ENCODE data around the gene PRDX2. TPM values are rescaled to one million over a fixed set of nuclear protein-coding genes. Genes with fewer than 3 reads are reported as not detected.

PRDX2 gene
- polyA plus RNA-seq, 1 donor: 162 TPM

DNA sequence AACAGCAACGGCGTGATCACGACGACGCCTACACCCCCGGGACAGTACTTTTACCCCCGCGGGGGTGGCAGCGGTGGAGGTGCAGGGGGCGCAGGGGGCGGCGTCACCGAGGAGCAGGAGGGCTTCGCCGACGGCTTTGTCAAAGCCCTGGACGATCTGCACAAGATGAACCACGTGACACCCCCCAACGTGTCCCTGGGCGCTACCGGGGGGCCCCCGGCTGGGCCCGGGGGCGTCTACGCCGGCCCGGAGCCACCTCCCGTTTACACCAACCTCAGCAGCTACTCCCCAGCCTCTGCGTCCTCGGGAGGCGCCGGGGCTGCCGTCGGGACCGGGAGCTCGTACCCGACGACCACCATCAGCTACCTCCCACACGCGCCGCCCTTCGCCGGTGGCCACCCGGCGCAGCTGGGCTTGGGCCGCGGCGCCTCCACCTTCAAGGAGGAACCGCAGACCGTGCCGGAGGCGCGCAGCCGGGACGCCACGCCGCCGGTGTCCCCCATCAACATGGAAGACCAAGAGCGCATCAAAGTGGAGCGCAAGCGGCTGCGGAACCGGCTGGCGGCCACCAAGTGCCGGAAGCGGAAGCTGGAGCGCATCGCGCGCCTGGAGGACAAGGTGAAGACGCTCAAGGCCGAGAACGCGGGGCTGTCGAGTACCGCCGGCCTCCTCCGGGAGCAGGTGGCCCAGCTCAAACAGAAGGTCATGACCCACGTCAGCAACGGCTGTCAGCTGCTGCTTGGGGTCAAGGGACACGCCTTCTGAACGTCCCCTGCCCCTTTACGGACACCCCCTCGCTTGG lies 9.3 kb downstream of the PRDX2 start:
- no peak for DNase-seq (ENCODE audit: low read depth)

DNA sequence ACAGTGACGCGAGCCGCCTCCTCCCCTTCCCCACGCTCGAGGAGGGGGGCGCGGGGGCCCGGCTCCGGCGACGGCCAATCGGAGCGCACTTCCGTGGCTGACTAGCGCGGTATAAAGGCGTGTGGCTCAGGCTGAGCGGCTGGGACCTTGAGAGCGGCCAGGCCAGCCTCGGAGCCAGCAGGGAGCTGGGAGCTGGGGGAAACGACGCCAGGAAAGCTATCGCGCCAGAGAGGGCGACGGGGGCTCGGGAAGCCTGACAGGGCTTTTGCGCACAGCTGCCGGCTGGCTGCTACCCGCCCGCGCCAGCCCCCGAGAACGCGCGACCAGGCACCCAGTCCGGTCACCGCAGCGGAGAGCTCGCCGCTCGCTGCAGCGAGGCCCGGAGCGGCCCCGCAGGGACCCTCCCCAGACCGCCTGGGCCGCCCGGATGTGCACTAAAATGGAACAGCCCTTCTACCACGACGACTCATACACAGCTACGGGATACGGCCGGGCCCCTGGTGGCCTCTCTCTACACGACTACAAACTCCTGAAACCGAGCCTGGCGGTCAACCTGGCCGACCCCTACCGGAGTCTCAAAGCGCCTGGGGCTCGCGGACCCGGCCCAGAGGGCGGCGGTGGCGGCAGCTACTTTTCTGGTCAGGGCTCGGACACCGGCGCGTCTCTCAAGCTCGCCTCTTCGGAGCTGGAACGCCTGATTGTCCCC lies 10.1 kb downstream of the PRDX2 start, which contains the start of gene JUNB:
Gene JUNB, plus strand, starts transcription at position 142 of the 706 bp plus-strand sequence. Its CDS starts 286 bp downstream, at position 428.
- DNase-seq (ENCODE audit: low read depth): no peak

DNA sequence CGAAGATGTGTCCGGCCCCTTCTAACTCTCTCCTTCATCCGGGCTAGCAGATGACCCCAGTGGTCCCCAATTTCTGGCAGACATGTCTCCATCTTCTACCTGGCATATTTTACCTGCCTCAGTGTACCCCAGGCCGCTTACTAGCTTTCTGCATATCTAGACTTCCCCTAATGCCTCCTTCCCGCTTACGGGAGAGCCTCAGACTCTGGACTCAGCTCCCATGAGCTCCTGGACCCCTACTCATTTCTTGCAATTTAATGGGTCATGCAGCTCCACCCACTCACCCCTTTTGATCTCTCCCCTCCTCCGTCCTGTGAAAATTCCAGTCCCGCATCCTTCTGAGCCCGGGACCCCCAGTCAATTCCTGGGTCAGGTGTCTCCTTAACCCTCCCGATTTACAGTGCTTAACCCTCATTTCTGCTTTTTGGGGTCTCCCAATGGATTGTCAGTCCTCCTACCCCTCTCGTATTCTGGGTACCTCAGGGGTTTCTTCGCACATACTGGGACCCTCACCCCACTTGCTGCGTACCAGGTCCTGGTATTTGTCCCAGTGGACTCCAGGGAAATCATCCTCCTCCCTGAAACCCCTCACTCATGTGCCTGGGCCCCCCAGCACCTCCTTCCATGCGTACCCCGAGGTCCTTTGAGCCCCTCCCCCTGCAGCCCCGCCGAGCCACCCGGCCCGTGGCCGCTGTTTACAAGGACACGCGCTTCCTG lies 10.8 kb downstream of the PRDX2 start:
- DNase-seq (ENCODE audit: low read depth): no peak

DNA sequence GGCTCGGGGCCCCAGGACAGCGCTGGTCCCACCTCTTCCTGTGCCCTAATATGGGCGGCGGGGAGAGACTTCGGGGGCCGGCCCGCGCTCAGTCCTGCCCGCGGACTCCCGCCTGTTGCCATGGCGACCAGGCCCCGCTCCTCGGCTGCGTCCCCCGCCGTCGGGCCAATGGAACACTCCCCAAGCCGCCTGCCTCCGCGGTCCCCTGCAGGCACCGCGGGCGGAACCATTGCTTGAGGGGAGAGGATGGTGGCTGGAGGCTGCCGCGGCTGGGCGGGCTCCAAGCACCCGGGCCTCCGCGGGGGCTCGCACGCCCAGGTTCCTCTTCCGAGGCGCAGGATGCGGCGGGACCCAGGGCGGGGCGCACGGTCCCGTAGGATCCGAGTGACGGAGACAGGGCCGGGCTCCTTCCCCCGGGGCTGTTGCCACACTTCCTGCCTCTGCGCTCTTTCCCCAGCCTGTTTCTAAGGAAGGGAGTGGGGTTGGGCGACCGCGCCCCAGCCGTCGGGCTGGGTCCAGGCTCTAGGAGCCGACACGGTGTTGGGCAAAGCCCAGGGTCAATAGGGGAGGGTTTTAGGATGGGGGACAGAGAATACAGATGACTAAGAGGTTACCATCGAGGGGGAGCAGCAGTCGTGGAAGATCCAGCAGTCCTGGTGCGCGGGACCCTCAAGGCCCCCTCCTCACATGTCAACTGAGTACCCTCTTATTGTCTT lies 11.5 kb downstream of the PRDX2 start:
- DNase-seq (ENCODE audit: low read depth): no peak

DNA sequence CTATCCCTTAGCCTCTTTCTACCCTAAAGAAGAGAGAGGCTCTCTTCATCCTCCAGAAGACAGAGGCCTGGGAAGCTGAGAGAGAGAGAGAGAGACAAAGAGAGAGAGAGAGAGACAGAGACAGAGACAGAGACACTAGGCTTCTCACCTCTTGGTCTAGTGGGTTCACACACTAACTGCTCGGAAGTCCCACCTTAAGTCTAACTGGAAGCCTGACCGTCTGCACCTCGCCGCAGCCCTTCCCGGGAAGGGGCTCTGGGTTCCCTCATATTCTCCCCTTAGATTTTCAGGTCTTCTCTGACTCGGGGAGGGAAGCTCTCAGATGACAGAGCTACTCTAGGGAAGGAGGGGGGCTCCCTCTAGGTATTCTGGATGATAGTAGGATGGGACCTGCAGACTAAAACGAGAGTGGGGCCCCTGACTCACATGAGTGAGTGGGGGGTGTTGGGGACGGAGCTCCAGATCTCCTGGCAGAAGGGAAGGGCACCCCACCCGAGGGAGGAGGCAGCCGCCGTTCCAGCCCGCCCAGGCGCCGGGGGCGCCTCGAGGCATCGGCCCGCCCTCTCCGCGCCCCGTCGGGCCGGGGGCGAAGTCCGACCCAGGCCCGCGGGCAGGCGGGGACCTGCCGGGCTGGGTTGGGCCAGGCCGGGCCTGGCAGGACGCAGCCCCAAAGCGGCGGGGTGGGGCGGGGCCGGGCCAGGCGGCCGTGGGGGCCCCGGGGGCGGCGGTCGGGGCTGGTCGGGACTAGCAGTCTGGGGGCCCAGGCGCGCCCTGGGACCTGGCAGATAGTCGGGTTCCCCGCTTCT lies 12.3 kb downstream of the PRDX2 start:
- no peak for DNase-seq (ENCODE audit: low read depth)

DNA sequence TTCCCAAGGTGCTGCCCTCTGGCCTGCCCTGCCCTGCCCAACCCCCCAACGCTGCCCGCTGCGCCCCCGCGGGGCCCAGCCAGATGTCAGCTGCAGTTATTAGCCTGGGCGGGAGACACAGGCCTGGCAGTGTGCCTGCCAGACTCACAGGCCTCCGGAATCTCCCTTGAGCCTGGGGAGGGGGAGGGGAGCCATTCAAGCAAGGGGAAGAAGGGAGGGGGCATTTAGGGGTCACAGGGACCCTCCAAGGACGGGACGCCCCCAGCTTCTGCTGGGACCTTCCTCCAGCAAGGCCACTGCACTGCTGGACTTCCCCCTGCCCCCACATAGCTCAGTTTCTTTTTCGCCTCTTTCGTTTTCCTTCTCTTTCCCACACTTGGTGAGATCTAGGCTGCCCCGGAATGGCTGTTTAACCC lies 12.9 kb downstream of the PRDX2 start:
- no peak for DNase-seq (ENCODE audit: low read depth)

DNA sequence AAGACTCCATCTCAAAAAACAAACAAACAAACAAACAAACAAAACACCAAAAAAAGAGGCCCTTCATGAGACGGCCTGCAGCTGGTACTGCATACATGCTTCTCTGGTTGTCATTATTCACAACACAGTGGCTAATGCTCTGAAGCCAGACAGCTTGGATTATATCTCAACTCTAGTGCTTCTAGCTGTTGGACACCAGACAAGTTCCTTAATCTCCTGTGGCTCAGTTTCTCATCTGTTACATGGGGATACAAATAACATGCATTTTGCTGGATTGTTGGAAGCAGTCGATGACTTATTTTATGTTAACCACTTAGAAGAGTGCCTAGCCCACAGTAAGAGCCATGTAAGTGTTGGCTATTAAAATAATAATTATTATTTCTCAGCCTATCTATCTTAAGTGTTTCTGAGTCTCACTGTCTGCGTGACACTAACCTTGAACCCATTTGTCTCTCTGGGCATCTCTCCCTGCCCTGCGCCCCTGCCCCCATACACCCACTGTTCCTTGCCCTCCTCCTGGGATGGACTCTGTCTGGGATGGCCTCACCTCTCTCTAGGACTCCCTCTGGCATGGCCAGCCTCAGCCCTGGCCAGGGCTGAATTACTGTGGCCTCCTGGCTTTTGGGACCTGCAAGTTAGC lies 13.4 kb downstream of the PRDX2 start:
- no peak for DNase-seq (ENCODE audit: low read depth)

DNA sequence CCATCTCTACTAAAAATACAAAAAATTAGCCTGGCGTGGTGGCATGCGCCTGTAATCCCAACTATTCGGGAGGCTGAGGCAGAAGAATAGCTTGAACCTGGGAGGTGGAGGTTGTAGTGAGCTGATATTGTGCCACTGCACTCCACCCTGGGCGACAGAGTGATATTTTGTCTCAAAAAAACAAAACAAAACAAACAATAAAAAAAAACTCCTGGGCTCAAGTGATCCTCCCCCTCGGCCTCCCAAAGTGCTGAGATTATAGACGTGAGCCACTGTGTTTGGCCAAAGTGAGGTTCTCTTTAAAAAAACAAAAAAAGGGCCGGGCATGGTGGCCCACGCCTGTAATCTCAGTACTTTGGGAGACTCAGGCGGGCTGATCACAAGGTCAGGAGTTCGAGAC lies 14.1 kb downstream of the PRDX2 start:
- DNase-seq (ENCODE audit: low read depth): no peak

DNA sequence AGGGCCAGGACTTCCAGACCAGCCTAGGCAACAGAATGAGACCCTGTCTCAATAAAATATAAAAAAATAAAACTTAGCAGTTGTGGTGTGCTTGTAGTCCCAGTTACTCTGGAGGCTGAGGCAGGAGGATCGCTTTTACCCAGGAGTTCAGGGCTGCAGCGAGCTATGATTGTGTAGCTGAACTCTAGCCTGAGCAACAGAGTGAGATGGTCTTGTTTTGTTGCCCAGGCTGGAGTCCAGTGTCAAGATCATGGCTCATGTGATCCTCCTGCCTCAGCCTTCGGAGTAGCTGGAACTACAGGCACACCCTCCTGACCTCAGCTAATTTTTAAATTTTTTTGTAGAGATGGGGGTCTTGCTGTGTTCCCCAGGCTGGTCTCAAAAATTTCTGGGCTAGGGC lies 14.6 kb downstream of the PRDX2 start:
- no peak for DNase-seq (ENCODE audit: low read depth)

DNA sequence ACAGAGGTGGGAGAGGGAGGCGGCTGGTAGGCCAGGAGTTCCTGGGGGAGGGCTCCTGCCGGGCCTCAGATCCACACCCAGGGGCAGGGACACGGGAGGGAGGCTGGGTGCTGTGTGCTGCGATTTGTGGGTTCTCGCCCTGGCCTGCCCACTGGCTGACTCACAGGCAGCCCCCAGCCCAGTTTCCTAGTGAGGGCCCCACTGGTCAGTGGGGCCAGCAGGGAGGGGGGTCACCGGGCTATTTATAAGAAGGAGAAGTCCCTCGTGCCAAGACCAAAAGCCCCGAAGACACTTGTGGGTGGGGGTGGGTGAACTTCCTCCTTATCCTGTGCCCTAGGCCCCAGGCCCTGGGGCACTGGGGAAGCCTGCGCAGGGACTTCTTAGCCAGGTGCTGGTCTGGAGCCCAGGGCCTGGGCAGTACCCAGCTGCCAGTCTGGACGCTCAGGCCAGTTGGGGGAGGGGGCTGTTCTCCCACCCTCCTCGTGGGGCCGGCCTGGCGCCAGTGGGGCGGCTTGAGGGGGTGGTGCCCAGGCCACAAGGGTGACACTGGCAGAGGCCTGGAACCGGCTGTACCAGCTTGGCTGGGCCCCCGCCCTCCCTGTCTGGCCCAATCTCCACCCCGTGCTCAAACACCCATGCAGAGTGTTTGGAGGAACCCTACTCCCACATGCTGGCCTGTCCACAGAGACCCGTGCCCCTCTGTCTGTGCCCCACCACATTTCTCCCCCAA lies 15.3 kb downstream of the PRDX2 start:
- no peak for DNase-seq (ENCODE audit: low read depth)

DNA sequence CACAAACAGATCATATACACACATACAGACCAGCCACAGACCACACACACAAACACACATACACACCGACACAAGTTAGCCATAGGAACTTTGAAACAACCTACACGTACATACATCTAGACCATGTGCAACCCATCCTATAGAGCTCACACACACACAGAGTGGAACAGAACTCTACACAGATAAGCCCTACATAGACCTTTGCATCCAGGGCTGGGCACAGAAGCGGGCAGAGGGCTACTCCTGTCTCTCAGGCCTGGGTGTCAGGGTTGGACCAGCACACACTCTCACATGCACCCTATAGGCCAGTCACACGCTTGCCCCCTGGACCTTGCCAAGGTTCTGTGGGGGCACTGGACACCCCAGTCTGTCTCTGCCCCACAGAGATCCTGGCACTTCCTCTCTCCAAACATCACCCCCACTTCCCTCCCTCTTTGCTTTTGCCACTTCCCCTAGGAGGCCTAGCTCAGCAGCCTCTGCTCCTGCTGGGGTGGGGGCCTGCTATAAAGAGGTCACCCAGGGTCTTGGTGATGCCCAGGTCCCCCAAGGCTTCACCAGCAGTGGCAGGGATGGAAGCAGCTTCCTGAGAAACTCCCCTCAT lies 16.1 kb downstream of the PRDX2 start:
- DNase-seq (ENCODE audit: low read depth): no peak

DNA sequence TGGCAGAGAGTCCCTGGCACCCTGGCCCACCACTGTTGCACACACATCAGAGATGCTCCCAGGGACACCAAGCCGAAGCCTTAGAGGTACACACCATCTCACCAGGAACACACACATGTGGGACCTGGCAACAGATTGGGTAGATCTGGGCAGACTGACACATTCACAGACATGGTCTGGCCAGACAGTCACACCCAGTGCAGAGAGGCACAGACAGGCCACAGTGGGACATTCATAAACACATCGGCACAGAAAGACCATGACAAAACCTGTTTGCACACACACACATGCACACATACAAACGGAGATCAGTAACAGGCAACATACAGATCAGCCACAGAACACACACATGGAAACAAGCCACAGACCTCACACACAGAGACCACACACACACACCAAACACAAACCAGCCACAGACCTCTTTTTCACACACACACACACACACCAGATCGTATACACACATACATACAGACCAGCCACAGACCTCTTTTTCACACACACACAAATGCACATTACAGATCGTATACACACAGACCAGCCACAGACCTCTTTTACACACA lies 16.6 kb downstream of the PRDX2 start:
- DNase-seq (ENCODE audit: low read depth): no peak

DNA sequence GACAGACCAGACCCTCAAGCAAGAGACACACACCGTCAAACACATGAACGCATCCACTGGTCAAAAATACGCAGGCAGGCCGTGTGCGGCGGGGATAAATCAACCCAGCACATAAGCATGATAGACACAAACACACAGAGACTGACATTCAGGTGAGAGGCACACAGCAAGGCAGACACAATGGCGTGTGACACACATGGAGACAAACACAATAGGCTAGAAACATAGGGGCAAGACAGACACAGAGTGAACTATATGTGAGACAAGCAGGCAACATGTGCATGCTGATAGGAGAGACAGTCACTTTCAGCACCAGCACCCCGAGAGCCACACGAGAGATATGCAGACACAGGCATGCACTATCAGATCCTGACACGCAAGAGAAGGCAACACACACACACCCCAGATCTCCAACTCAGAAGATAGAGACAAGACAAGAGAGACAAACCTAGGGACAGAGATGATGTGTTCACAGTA lies 17.2 kb downstream of the PRDX2 start:
- DNase-seq (ENCODE audit: low read depth): no peak

DNA sequence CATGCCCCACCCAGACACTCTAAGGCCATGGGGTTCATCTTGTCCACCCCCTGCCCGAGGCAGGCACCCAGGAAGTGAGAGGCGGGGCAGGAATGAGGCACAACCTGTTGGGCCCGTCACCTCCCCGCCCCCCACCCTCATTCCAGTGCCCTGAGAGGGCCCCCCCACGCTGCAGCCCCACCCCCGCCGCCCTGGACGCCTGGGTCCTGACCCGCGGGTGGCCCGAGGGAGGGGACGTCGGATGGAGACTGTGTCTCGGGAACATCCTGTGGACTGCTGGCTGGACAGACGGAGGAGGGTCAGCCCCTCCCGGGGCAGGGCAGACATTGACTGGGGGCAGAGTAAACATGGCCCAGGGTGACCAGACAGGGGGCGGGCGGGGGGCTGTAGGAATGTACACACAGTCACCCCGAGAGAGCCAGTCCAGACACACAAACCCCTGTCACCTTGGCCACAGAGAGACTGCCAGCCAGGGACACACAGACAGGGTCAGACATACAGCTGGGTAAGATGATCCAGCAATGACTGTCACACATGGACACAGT lies 17.7 kb downstream of the PRDX2 start:
- DNase-seq (ENCODE audit: low read depth): no peak

DNA sequence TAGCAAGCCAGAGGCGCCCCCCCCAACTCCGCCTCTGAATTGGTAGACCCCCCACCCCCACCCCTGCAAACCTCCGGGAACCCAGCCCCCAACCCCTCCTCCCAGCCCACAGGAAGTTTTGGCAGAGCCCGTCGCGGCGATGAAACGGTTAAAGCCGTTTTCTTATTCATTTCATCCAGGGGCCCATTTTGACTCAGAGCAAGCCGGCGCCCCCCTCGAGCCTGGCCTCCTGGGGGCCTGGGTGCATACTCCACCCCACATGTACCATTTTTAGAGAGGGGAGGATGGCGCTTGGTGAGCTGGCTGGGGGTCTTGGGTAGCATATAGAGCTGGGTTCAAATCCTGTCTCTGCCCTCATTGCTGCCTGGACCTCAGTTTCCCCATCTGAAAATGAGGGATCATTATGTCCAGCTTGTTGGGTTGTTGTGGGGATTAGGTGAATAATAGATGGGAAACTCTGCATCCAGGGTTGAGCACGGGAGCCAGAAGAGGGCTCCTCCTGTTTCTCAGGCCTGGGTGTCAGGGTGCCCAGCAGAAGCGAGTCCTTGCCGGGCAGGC lies 18.2 kb downstream of the PRDX2 start:
- no peak for DNase-seq (ENCODE audit: low read depth)

DNA sequence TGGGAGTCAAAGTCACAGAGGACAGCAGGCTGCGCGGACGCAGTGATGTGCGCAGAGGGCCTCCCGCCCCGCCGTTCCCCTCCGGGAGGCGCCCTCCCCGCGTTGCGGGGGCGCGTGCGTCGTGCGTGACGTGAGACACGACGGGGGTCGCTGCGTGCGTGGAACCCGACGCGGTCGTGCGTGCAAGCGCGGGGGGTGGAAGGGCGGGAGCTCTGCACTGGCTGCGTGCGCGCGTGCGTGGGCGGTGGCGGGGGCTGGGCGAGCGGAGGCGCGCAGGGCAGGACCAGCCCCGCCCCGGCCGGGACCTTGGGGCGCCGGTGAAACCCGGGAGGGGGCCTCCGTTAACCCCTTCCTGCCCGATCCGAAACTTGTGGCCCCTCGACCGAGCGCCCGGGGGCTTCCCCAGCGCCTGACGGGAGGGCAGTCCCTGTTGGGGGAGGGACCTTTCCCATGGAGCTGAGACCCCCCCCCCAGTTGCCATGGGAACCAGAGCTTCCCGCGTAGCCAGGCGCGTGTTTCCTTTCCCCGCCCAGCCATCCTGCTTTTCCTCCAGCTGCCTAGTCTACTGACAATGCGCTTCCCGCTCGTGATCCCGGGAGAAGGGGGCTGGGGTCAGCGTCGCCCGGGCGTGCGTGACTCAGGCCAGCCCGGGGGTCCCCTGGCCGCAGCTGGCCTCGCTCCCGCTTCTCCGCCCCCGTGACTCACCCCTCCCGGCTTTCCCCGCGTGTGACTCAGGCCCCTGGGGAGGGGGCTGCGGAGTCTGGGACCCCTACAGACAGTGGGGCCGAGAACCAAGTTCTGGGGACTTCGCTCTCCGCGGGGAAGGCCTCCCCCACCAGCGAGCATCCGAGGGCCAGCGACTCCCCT lies 18.9 kb downstream of the PRDX2 start:
- no peak for DNase-seq (ENCODE audit: low read depth)

DNA sequence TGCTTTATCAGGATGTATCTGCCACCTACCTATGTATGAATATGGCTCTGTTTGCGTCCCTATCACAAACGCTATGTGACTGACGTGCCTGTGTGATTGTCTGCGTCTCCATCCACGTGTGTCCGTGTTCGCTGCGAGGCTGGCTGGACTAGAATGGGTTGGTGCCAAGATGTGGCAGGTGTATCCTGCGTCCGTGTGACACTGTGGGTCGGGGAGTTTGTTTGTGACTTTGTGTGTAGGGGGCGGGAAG lies 19.5 kb downstream of the PRDX2 start:
- DNase-seq (ENCODE audit: low read depth): no peak
